Measurements from ENCODE around the gene SPATA31C2.
"Not testable (repeated sequence)": the region's sequence is repeated elsewhere in the genome, so short reads cannot be mapped to it uniquely, and the experiment has no call there.

Gene SPATA31C2

DNA sequence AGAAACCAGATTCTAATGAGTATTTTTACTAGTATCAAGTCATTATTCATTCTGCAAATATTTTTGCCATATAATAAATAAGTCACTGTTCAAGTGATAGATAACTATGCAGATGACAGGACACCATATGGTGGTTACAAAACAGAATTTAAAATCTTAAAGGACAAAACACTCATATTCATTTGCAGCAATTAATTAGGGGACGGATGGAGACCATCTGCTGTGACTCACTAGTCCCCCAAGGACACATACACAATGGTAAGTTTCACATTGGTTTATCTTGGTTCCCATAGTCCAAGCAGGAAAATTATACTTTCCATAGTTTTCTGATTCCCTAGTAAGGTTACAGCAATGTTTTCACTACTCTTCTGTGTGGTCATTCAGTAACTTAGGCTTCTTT lies 28.4 kb upstream of the SPATA31C2 start:
- no peak for DNase-seq
- no peak for TF ChIP-seq GATA1 (IDR thresholded peaks at IDR 0.05; ENCODE audit: low read depth, low read length)
- TF ChIP-seq POLR2A (IDR thresholded peaks at IDR 0.05; ENCODE audit: low read length) = no peak

DNA sequence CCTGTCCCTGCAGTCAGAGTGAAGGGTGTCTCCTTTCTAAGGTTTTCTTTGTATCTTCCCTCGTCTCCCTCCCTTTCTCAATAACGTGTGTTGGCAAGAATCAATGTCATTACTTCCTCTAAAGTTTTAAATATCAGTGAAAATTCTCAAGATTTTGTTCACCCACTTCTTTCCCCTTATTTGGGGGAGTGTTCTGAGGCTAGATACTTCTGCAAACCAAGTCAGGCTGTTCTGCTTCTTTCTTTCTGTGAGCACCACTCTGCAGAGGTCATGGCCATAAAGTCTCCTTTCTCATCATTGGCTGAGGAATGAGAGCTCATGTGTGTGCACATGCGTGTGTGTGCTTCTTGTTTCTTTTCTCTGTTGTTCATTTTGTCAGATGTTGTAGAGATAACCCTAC lies 26.6 kb upstream of the SPATA31C2 start:
- no peak for DNase-seq
- TF ChIP-seq POLR2A (IDR thresholded peaks at IDR 0.05; ENCODE audit: low read length) (no peak), GATA1 (IDR thresholded peaks at IDR 0.05; ENCODE audit: low read depth, low read length) (no peak)

- DNase-seq = no peak
- TF ChIP-seq POLR2A (IDR thresholded peaks at IDR 0.05; ENCODE audit: low read length) (no peak), GATA1 (IDR thresholded peaks at IDR 0.05; ENCODE audit: low read depth, low read length) (no peak)
Observed at GRCh38 chr9:88161144-88161543, 22.9 kb upstream of the SPATA31C2 start.

DNA sequence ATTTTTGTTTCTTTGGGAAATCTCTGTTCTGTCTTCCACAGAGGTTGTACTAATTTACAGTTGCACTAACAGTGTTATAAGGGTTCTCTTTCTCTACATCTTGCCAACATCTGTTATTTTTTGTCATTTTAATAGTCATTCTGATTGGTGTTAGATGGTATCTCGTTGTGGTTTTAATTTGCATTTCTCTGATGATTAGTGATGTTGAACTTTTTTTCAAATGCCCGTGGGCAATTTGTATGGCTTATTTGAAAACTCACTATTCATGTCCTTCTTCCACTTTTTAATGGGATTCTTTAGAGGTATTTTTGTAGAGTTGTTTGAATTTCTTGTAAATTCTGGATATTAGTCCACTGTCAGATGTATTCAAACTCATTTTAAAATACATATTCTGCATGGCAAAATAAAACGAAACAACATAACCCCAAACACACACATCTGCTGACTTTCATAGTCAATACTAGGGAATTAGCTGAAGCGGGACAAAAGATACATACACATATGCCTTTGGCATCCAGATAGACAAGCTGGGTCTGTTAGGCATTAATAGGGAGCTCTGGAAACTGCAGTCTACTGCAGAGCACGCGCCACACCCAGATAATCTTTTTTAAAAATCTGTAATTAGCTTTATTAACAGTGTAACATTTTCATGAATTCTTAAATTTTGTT lies 5.8 kb upstream of the SPATA31C2 start:
- no peak for TF ChIP-seq GATA1 (IDR thresholded peaks at IDR 0.05; ENCODE audit: low read depth, low read length)
- no peak for TF ChIP-seq POLR2A (IDR thresholded peaks at IDR 0.05; ENCODE audit: low read length)
- DNase-seq = no peak

DNA sequence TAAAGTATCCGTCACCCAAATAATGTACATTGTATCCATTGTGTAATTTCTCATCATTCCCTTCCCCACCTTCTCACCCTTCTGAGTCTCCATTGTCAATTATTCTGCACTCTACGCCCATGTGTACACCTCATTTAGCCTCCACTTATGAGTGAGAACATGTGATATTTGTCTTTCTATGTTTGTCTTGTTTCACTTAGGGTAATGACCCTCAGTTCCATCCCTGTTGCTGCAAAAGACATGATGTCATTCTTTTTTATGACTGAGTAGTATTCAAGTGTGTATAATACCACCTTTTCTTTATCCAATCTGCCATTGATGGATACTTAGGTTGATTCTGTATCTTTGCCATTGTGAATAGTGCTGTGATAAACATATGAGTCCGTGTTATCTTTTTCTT lies 4.9 kb upstream of the SPATA31C2 start:
- DNase-seq = no peak
- TF ChIP-seq GATA1 (IDR thresholded peaks at IDR 0.05; ENCODE audit: low read depth, low read length) = no peak
- no peak for TF ChIP-seq POLR2A (IDR thresholded peaks at IDR 0.05; ENCODE audit: low read length)

- not testable (repeated sequence) for DNase-seq
Observed at GRCh38 chr9:88133552-88133951, 4.7 kb downstream of the SPATA31C2 start.

GRCh38 chr9:88129556-88129955 lies 8.7 kb downstream of the SPATA31C2 start:
- not testable (repeated sequence) for DNase-seq

DNA sequence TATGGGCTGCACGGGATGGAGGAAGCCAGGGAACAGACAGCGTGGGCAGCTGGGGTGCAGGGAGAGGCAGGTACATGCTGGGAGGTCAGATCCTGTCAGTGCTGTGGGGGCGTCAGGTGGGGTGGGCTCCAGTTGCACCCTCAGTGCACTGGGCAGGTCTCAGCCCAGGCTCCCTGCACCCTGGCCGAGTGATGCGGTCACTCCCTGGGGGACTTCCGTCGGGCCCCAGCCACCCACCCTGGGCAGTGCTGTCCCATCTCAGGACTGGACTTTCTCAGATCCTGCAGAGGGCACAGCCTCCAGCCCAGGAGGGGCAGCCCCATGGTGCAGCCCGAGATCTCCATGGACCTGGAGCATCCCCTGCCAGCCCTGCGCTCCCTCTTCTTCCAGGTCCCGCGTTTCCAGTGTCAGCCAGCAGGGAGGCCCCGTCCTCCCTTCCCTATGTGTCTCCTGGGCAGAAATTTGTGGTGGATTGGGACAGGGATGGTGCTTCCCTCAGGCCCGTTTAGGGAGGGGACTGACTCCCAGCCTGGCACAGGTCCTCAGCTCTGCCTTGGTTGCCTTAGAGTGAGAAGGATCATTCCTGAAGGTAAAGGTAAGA lies 10.5 kb downstream of the SPATA31C2 start:
- DNase-seq = not testable (repeated sequence)

GRCh38 chr9:88123413-88123812 lies 14.9 kb downstream of the SPATA31C2 start:
- not testable (repeated sequence) for DNase-seq

GRCh38 chr9:88118121-88118520 lies 20.2 kb downstream of the SPATA31C2 start:
- not testable (repeated sequence) for DNase-seq

GRCh38 chr9:88114968-88115612 lies 23.2 kb downstream of the SPATA31C2 start:
- DNase-seq = not testable (repeated sequence)

DNA sequence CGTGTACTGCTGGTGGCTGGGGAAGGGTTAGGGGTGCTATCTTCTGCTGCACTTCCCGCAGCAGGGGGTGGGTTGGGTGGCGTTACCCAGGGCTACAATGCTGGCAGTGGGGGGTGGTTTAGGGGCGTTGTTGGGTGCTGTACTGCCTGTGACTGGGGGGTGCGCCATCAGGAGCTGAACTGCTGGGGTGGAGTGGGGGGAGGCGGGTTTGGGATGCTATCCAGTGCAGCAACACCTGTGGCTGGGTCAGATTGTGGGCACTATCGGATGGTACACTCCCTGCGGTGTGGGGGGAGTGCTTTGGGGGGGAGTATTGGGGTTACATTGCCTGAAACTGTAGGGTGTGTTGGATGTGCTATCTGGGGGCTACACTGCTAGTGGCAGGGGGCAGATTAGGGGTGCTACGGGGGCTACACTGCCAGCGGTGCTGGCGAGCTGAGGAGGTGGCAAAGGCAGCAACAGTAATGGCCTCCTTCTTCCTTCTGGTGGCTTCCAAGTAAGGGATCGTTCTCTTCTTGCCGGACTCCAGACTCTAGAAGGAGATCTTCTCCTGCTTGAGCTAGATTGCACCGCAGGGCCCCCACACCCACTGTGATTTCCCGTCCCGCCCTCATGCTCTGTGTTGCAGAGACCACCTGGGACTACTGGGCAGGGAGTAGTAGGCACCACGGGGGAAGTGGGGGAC lies 23.9 kb downstream of the SPATA31C2 start:
- DNase-seq = not testable (repeated sequence)

DNA sequence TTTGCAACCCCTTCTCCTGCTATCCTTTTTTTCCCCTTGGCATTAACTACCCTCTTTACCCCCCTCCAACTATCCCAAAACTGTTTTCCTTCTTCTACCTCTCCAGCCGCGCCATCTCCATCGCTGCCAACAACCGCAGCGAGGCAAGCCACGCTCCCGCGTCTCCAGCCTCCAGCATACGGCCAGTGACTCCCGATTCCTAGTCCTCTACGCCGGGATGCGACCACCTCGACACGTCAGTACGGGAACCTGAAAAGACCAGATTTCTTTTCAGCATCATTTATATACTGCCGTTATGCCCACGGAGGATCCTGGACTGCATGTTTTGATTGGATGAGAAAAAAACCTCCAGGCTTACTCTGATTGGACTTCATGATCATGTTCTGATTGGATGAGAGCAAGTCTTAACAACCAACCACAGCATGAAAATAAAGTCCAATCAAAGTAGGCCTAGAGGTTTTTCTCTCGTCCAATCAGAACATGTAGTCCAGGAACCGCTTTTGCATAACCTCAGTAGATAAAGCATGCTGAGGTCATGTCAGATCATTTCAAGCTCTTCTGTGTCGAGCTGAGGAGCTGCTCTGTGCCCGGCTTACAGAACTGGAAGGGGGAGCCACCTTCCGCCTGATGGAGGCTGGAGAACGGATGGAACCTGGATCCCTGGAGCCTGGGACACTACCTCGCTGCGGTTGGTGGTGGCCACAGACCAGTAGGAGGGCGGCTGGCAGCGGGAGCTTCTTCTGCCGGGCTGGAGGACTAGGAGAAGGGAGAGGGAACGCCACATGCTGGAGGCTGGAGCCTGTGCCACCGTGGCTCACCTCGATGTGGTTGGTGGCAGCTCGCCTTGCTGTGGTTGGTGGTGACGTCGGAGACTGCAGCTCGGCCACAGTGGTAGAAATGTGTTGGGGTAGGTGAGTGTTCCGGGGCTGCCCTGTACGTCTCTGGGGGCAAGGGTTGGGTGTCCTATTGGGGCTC lies 24.8 kb downstream of the SPATA31C2 start:
- DNase-seq = not testable (repeated sequence)

- no peak for DNase-seq
- TF ChIP-seq POLR2A (IDR thresholded peaks at IDR 0.05; ENCODE audit: low read length) (no peak), GATA1 (IDR thresholded peaks at IDR 0.05; ENCODE audit: low read depth, low read length) (no peak)
Observed at GRCh38 chr9:88110026-88110425, 28.2 kb downstream of the SPATA31C2 start.

- TF ChIP-seq POLR2A (IDR thresholded peaks at IDR 0.05; ENCODE audit: low read length) = no peak
- no peak for TF ChIP-seq GATA1 (IDR thresholded peaks at IDR 0.05; ENCODE audit: low read depth, low read length)
- DNase-seq = no peak
Observed at GRCh38 chr9:88108779-88109178, 29.5 kb downstream of the SPATA31C2 start.
